GM12892 (cell line): ENCODE results near the gene UBE2F.

Experiments used
- DNase-seq: peaks from one replicate; pipeline ENCODE4 v3.0.0; 2011; ENCODE audit not compliant: insufficient read length
- FAIRE-seq: peaks from 2 replicates; lab custom pipeline; 2011; peaks lifted over from hg19 to GRCh38; lab: Jason Lieb, UNC
- POLR2A ChIP-seq: IDR thresholded peaks from 2 replicates; pipeline ENCODE4 v1.6.1; 2011; ENCODE audit warnings: low read depth, low read length, control low read depth
- POLR2AphosphoS5 ChIP-seq: IDR thresholded peaks from 2 replicates; pipeline ENCODE4 v1.6.1; 2011; ENCODE audit warnings: low read depth, low read length, control low read depth
- TAF1 ChIP-seq: IDR thresholded peaks from 2 replicates; pipeline ENCODE4 v1.6.1; 2011; ENCODE audit warnings: low read depth, mild to moderate bottlenecking, control low read depth, low read length, borderline replicate concordance

Gene UBE2F

GRCh38 chr2:238081561-238081960 lies 114.7 kb downstream of the UBE2F start:
- TF ChIP-seq POLR2AphosphoS5 (no peak), POLR2A (no peak), TAF1 (no peak)
- DNase-seq (no peak), FAIRE-seq (no peak)

- no peak for TF ChIP-seq POLR2AphosphoS5
- DNase-seq = no peak
- FAIRE-seq = no peak
Observed at GRCh38 chr2:238082151-238082550, 115.3 kb downstream of the UBE2F start.

GRCh38 chr2:238082827-238083226 lies 116.0 kb downstream of the UBE2F start:
- TF ChIP-seq POLR2AphosphoS5 (no peak), POLR2A (no peak), TAF1 (no peak)
- FAIRE-seq (no peak), DNase-seq (no peak)

- DNase-seq (no peak), FAIRE-seq (no peak)
- TF ChIP-seq POLR2AphosphoS5 = no peak
- no peak for TF ChIP-seq POLR2A
- TF ChIP-seq TAF1 = no peak
Observed at GRCh38 chr2:238083919-238084318, 117.1 kb downstream of the UBE2F start.

- TF ChIP-seq POLR2A = no peak
- TF ChIP-seq TAF1 = no peak
- TF ChIP-seq POLR2AphosphoS5 = no peak
- DNase-seq (no peak), FAIRE-seq (no peak)
Observed at GRCh38 chr2:238084761-238085160, 117.9 kb downstream of the UBE2F start.

GRCh38 chr2:238085899-238086298 lies 119.1 kb downstream of the UBE2F start:
- FAIRE-seq = no peak
- TF ChIP-seq POLR2A (no peak), POLR2AphosphoS5 (no peak), TAF1 (no peak)
- DNase-seq = no peak

GRCh38 chr2:238087211-238087610 lies 120.4 kb downstream of the UBE2F start:
- TF ChIP-seq POLR2A = no peak
- no peak for TF ChIP-seq TAF1
- no peak for TF ChIP-seq POLR2AphosphoS5
- DNase-seq (no peak), FAIRE-seq (no peak)

- DNase-seq = no peak
- TF ChIP-seq POLR2A (no peak), POLR2AphosphoS5 (no peak), TAF1 (no peak)
- FAIRE-seq = no peak
Observed at GRCh38 chr2:238090887-238091286, 124.1 kb downstream of the UBE2F start.

- FAIRE-seq = no peak
- TF ChIP-seq TAF1 = no peak
- no peak for TF ChIP-seq POLR2AphosphoS5
- TF ChIP-seq POLR2A = no peak
- DNase-seq = no peak
Observed at GRCh38 chr2:238091436-238092060, 124.7 kb downstream of the UBE2F start.
